Caco-2 (cell line): ENCODE measurements around the gene PKP2. TPM values are rescaled to one million over a fixed set of nuclear protein-coding genes. Genes with fewer than 3 reads are reported as not detected.
A peak's percentile ranks its signal among the peaks of the same experiment; 100 is the strongest.

Experiments
- BruUV-seq: library from RNA; stranded (reverse); fragments of 400-500 nt; replicated peaks from 2 replicates; lab custom pipeline; 2021; lab: Mats Ljungman, UMichigan
- CTCF ChIA-PET: fragments of 300-600 bp; sonication (Branson Sonifier 250); formaldehyde crosslinking; loops from one replicate; lab custom pipeline; 2022; ENCODE audit warnings: antibody characterized with exemption; lab: Charles Lee
- POLR2A ChIA-PET: fragments of 300-600 bp; sonication (Branson Sonifier 250); formaldehyde crosslinking; loops from one replicate; lab custom pipeline; 2022; ENCODE audit warnings: antibody characterized with exemption; lab: Charles Lee
- DNase-seq, 2 experiments: peaks; one replicate each; pipeline versions ENCODE4 v3.0.0 to v3.0.0-alpha.2; 2020 to 2022
- H3K27me3 ChIP-seq: replicated peaks from 2 replicates; pipeline ENCODE4 v1.6.0; 2011; ENCODE audit warnings: low read length; ENCODE audit not compliant: control insufficient read depth, insufficient read depth
- H3K36me3 ChIP-seq: 2 replicates; pipeline ENCODE4 v1.5.1; 2011; ENCODE audit warnings: low read length; ENCODE audit not compliant: control insufficient read depth, insufficient read depth
- H3K4me1 ChIP-seq: fragments of 250-450 bp; sonication (Bioruptor Pico); 2 replicates; pipeline ENCODE4 v1.5.1; 2020; ENCODE audit warnings: mild to moderate bottlenecking
- H3K4me3 ChIP-seq: 2 replicates; pipeline ENCODE4 v1.5.1; 2011; ENCODE audit warnings: low read depth, mild to moderate bottlenecking, control low read depth, low read length
- H3K9me3 ChIP-seq: fragments of 250-450 bp; sonication (Bioruptor Pico); 2 replicates; pipeline ENCODE4 v1.5.1; 2020; ENCODE audit warnings: mild to moderate bottlenecking, moderate library complexity
- H3K27ac Mint-ChIP-seq: one replicate; pipeline ENCODE4 v1.8.0; 2022; ENCODE audit warnings: mixed read lengths; ENCODE audit not compliant: unreplicated experiment
- H3K27me3 Mint-ChIP-seq: one replicate; pipeline ENCODE4 v1.8.0; 2022; ENCODE audit warnings: mixed read lengths; ENCODE audit not compliant: insufficient read depth, unreplicated experiment
- H3K36me3 Mint-ChIP-seq: one replicate; pipeline ENCODE4 v1.8.0; 2022; ENCODE audit warnings: mild to moderate bottlenecking, mixed read lengths; ENCODE audit not compliant: insufficient read depth, unreplicated experiment
- H3K4me1 Mint-ChIP-seq: one replicate; pipeline ENCODE4 v1.8.0; 2022; ENCODE audit warnings: low read depth, mixed read lengths; ENCODE audit not compliant: unreplicated experiment
- H3K4me3 Mint-ChIP-seq: one replicate; pipeline ENCODE4 v1.8.0; 2022; ENCODE audit warnings: mild to moderate bottlenecking, moderate library complexity, mixed read lengths; ENCODE audit not compliant: unreplicated experiment
- H3K9me3 Mint-ChIP-seq: one replicate; pipeline ENCODE4 v1.8.0; 2022; ENCODE audit warnings: mixed read lengths; ENCODE audit not compliant: unreplicated experiment
- CTCF ChIP-seq, 2 experiments: fragments of 200-600 bp in 1 of 2; IDR thresholded peaks; 1 replicate in 1 of 2; 2 replicates in 1 of 2; pipeline versions ENCODE4 v1.5.1 to v1.8.0; 2011 to 2022; ENCODE audit warnings: antibody characterized with exemption in 1 of 2, control low read depth in 1 of 2, inconsistent platforms in 1 of 2, low read depth in 1 of 2, low read length in 1 of 2, mild to moderate bottlenecking in 1 of 2, moderate library complexity in 1 of 2; ENCODE audit not compliant: insufficient read depth in 1 of 2, severe bottlenecking in 1 of 2, unreplicated experiment in 1 of 2
- intact Hi-C: fragments of 100-400 bp; cut with micrococcal nuclease; formaldehyde crosslinking; loops from one replicate; pipeline ENCODE4 v1.10.0; 2022; ENCODE audit not compliant: unreplicated experiment
- total RNA-seq: library from RNA; stranded (reverse); gene quantifications from 2 replicates; pipeline ENCODE4 v1.2.3, GENCODE V29; 2022

The PKP2 gene
- total RNA-seq, 1 experiment from 2014 or later: 249 TPM

GRCh38 chr12:32897281-32897610 is 669 bp upstream of the PKP2 start:
- H3K4me3 Mint-ChIP-seq: peak overlapping the region; percentile 83
- CTCF ChIA-PET: interaction anchor here (0.5 to 1.8 kb wide), 3 partner anchors 20 to 379 kb away, joined by 3 to 15 read pairs (median 5); partner anchors contain the start of gene YARS2
- H3K9me3 Mint-ChIP-seq: no peaks in the 10 kb centered on the region
- H3K27ac Mint-ChIP-seq: peak overlapping the region; percentile 87
- Histone ChIP-seq H3K4me1 (peaks cover 50% of the 10 kb centered on the region), H3K27me3 (no peaks in the 10 kb centered on the region), H3K36me3 (no peaks in the 10 kb centered on the region), H3K9me3 (no peaks in the 10 kb centered on the region), H3K4me3 (peak overlapping the region; percentile 45)
- DNase-seq: no peak
- H3K27me3 Mint-ChIP-seq: no peaks in the 10 kb centered on the region
- POLR2A ChIA-PET: interaction anchor here (0.6 to 2.0 kb wide), 6 partner anchors 12 to 1902 kb away, joined by 3 to 25 read pairs (median 4); partner anchors contain the start of gene YARS2
- no peak for TF ChIP-seq CTCF (IDR thresholded peaks at IDR 0.05; ENCODE audit: insufficient read depth in 1 of 2, low read depth in 1 of 2, low read length in 1 of 2, severe bottlenecking in 1 of 2, unreplicated experiment in 1 of 2)
- intact Hi-C loops: loop anchor here (1.0 to 5.0 kb wide), 3 partner anchors 22 to 450 kb away; partner anchors contain the start of gene YARS2
- H3K36me3 Mint-ChIP-seq: peaks cover 61% of the 10 kb centered on the region
- BruUV-seq: TSS peak; percentile 82
- H3K4me1 Mint-ChIP-seq: peaks cover 46% of the 10 kb centered on the region

- H3K27me3 Mint-ChIP-seq: no peaks in the 10 kb centered on the region
- POLR2A ChIA-PET: interaction anchor here (0.5 to 2.0 kb wide), 7 partner anchors 10 to 699 kb away, joined by 3 to 25 read pairs (median 4); partner anchors contain the start of gene YARS2
- Histone ChIP-seq H3K9me3 (no peaks in the 10 kb centered on the region), H3K36me3 (no peaks in the 10 kb centered on the region), H3K27me3 (no peaks in the 10 kb centered on the region), H3K4me1 (peaks cover 52% of the 10 kb centered on the region), H3K4me3 (peak overlapping the region; percentile 95)
- TSS peak; percentile 35 for BruUV-seq
- DNase-seq: peak; percentile 74 to 79
- intact Hi-C loops: loop anchor here (5.0 kb wide), 1 partner anchor 449 kb away; no protein-coding TSS in a partner anchor
- H3K9me3 Mint-ChIP-seq: no peaks in the 10 kb centered on the region
- H3K36me3 Mint-ChIP-seq: peaks cover 64% of the 10 kb centered on the region
- peaks cover 48% of the 10 kb centered on the region for H3K4me1 Mint-ChIP-seq
- peak; percentile 53 to 66 for TF ChIP-seq CTCF (IDR thresholded peaks at IDR 0.05; ENCODE audit: insufficient read depth in 1 of 2, low read depth in 1 of 2, low read length in 1 of 2, severe bottlenecking in 1 of 2, unreplicated experiment in 1 of 2)
- H3K27ac Mint-ChIP-seq: peak overlapping the region; percentile 80
- CTCF ChIA-PET: interaction anchor here (0.8 to 1.8 kb wide), 2 partner anchors 54 to 140 kb away, joined by 3 to 15 read pairs; partner anchors contain the start of gene YARS2
- peak overlapping the region; percentile 91 for H3K4me3 Mint-ChIP-seq
Measured at GRCh38 chr12:32895688-32896431, 717 bp downstream of the PKP2 start.

GRCh38 chr12:32894566-32894965 is 2.0 kb downstream of the PKP2 start:
- H3K27me3 ChIP-seq: no peaks in the 10 kb centered on the region
- no peak for TF ChIP-seq CTCF (IDR thresholded peaks at IDR 0.05; ENCODE audit: insufficient read depth in 1 of 2, low read depth in 1 of 2, low read length in 1 of 2, severe bottlenecking in 1 of 2, unreplicated experiment in 1 of 2)
- intact Hi-C loops: loop anchor here (5.0 kb wide), 2 partner anchors 217 to 1522 kb away; partner anchors contain the start of gene DNM1L
- H3K4me3 ChIP-seq: peak overlapping the region; percentile 95
- H3K4me1 ChIP-seq: peaks cover 55% of the 10 kb centered on the region
- peak overlapping the region; percentile 91 for H3K4me3 Mint-ChIP-seq
- POLR2A ChIA-PET: no interaction called here
- no peaks in the 10 kb centered on the region for H3K9me3 Mint-ChIP-seq
- CTCF ChIA-PET: no interaction called here
- peak overlapping the region; percentile 80 for H3K27ac Mint-ChIP-seq
- H3K36me3 ChIP-seq: no peaks in the 10 kb centered on the region
- BruUV-seq: no TSS peak
- no peaks in the 10 kb centered on the region for H3K9me3 ChIP-seq
- no peaks in the 10 kb centered on the region for H3K27me3 Mint-ChIP-seq
- H3K4me1 Mint-ChIP-seq: peaks cover 41% of the 10 kb centered on the region
- no peak for DNase-seq
- peaks cover 77% of the 10 kb centered on the region for H3K36me3 Mint-ChIP-seq
